22Rv1 (cell line): ENCODE results near the gene TNFRSF21.

Experiments used
- CTCF ChIP-seq: fragments of 450-650 bp; IDR thresholded peaks from 2 replicates; pipeline ENCODE4 v1.5.1; 2017; ENCODE audit warnings: mild to moderate bottlenecking
- ZFX ChIP-seq: fragments of 450-650 bp; IDR thresholded peaks from 2 replicates; pipeline ENCODE4 v1.6.1; 2017; ENCODE audit warnings: antibody characterized with exemption, borderline replicate concordance

GRCh38 chr6:47240277-47240890, 69.3 kb downstream of the TNFRSF21 start:
- TF ChIP-seq CTCF (no peak), ZFX (no peak)
